HG03575 (cell line): ENCODE results near the gene HOXB5.

ENCODE experiments used
- ATAC-seq: cut with Tn5 transposase; IDR thresholded peaks from one replicate; pipeline ENCODE4 v1.9.1; 2021; ENCODE audit not compliant: unreplicated experiment, insufficient number of reproducible peaks, low FRiP score; ENCODE audit errors: extremely low read depth

HOXB5 gene

GRCh38 chr17:48545022-48545375, 48.6 kb downstream of the HOXB5 start, which contains the start of gene HOXB2:
TSS of gene HOXB2 (minus strand) at chr17:48545109. CDS start at chr17:48544911, 198 bp downstream.
- no peak for ATAC-seq

- ATAC-seq, result no peak
These were observed 49.1 kb downstream of the HOXB5 start for GRCh38 chr17:48544349-48545021.

GRCh38 chr17:48543854-48544348, 49.7 kb downstream of the HOXB5 start:
- no peak for ATAC-seq

DNA sequence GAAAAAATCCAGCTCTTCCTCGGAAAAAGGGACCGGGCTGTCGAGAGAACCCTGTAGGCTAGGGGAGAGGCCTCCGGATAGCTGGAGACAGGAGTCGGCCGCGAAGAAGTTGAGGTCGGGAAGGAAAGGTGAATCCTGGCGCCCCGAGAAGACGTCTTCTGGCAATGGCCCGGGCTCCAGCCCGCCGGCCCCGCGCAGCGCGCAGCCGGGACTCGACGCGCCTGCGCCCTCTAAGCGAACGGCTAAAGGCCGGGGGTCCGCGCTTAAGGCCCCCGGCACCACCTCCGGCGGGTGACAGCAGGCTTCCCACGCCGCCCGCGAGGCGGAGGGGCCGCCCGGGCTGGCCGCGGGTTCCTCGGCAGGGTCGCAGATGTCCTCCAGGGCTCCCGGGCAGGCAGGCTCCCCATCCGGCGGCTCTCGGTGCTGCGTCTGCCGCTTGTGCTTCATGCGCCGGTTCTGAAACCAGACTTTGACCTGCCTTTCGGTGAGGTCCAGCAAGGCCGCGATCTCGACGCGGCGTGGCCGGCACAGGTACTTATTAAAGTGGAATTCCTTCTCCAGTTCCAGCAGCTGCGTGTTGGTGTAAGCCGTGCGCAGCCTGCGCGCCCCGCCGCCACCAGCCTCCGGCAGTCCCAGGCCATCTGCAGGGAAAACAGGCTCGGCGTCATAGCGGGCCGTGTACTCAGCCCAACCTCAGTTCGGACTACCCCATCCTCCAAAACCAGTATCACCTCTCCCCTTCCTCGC, 50.3 kb downstream of the HOXB5 start:
- no peak for ATAC-seq

DNA sequence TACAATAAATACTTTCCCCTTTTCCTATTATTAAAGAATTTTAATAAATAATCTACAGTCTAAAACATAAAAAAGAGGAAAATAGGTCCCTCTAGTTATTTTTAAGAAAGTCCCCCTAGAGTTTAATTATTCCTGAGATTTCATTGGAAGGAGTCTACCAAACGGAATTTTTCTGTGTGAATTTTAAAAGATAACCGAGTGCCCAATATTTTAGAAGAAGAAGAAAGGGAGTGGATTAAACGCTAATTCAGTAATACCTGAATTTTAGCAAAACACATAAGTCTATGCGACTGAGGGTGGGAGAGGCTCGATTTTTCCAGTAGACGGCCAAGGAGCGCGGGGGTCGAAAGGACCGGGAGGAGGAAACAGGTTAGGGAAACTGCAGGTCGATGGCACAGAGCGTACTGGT, 50.9 kb downstream of the HOXB5 start:
- no peak for ATAC-seq

GRCh38 chr17:48542114-48542656, 51.4 kb downstream of the HOXB5 start:
- ATAC-seq, result no peak

- ATAC-seq, result no peak
These were observed 51.9 kb downstream of the HOXB5 start for GRCh38 chr17:48541577-48542113.
